GM19035 (cell line): ENCODE measurements around the gene PERP.
"Not testable (repeated sequence)": the region's sequence is repeated elsewhere in the genome, so short reads cannot be mapped to it uniquely, and the experiment has no call there.

Source experiments
- ATAC-seq: cut with Tn5 transposase; IDR thresholded peaks from one replicate; pipeline ENCODE4 v1.9.1; 2021; ENCODE audit not compliant: unreplicated experiment

Gene PERP

GRCh38 chr6:138107078-138107751 is at the start of gene PERP:
Gene PERP (minus strand): TSS chr6:138107419. CDS start chr6:138107340, 79 bp downstream.
- ATAC-seq, result peak; percentile 77

- ATAC-seq, result no peak
Observed at GRCh38 chr6:138155443-138155842, 48.2 kb upstream of the PERP start.

GRCh38 chr6:138146544-138146943 is 39.3 kb upstream of the PERP start:
- ATAC-seq, result no peak

- peak; percentile 56 for ATAC-seq
Observed at GRCh38 chr6:138145402-138145801, 38.2 kb upstream of the PERP start.

- no peak for ATAC-seq
Observed at GRCh38 chr6:138142806-138143205, 35.6 kb upstream of the PERP start.

GRCh38 chr6:138129190-138129589 is 22.0 kb upstream of the PERP start:
- no peak for ATAC-seq

GRCh38 chr6:138128096-138128495 is 20.9 kb upstream of the PERP start:
- no peak for ATAC-seq

- no peak for ATAC-seq
Observed at GRCh38 chr6:138124096-138124495, 16.9 kb upstream of the PERP start.

GRCh38 chr6:138119976-138120375 is 12.8 kb upstream of the PERP start:
- ATAC-seq, result no peak

- not testable (repeated sequence) for ATAC-seq
Observed at GRCh38 chr6:138119229-138119628, 12.0 kb upstream of the PERP start.

GRCh38 chr6:138117376-138117914 is 10.2 kb upstream of the PERP start:
- no peak for ATAC-seq

- no peak for ATAC-seq
Observed at GRCh38 chr6:138116661-138116999, 9.4 kb upstream of the PERP start.

- ATAC-seq, result peak; percentile 82
Observed at GRCh38 chr6:138115877-138116660, 8.8 kb upstream of the PERP start.

- ATAC-seq, result no peak
Observed at GRCh38 chr6:138115201-138115600, 8.0 kb upstream of the PERP start.

GRCh38 chr6:138113588-138114210 is 6.5 kb upstream of the PERP start:
- ATAC-seq, result no peak

GRCh38 chr6:138110229-138110628 is 3.0 kb upstream of the PERP start:
- ATAC-seq, result no peak

GRCh38 chr6:138109042-138109997 is 2.1 kb upstream of the PERP start:
- ATAC-seq, result peak; percentile 53

GRCh38 chr6:138107752-138108592 is 753 bp upstream of the PERP start:
- ATAC-seq, result peak; percentile 23

GRCh38 chr6:138106665-138107077 is 548 bp downstream of the PERP start:
- ATAC-seq, result no peak
